Transverse colon (tissue), 4 donors: ENCODE results near the gene DARS1. TPM values are rescaled to one million over a fixed set of nuclear protein-coding genes. Genes with fewer than 3 reads are reported as not detected.

Experiments
- DNase-seq: peaks from one replicate; pipeline ENCODE4 v3.0.0-alpha.2; 2019
- H3K27ac ChIP-seq, 4 donors: fragments of 200-600 bp; sonication (generic); 2 replicates each; pipeline ENCODE4 v1.5.1; 2016 to 2018; ENCODE audit warnings: inconsistent platforms in 4 of 4
- H3K27me3 ChIP-seq: fragments of 200-600 bp; sonication (generic); 2 replicates; pipeline ENCODE4 v1.5.1; 2017; ENCODE audit warnings: inconsistent platforms
- H3K36me3 ChIP-seq, 4 donors: fragments of 200-600 bp; sonication (generic); 2 replicates each; pipeline ENCODE4 v1.5.1; 2017 to 2019; ENCODE audit warnings: inconsistent platforms in 4 of 4
- H3K4me1 ChIP-seq, 4 donors: fragments of 200-600 bp; sonication (generic); 2 replicates each; pipeline ENCODE4 v1.5.1; 2017 to 2020; ENCODE audit warnings: inconsistent platforms in 4 of 4
- H3K4me3 ChIP-seq, 4 donors: fragments of 200-600 bp; sonication (generic); 1 replicate in 1 of 4; 2 replicates in 3 of 4; pipeline versions ENCODE4 v1.5.1 to v1.6.1; 2017 to 2019; ENCODE audit warnings: inconsistent platforms in 4 of 4
- H3K9me3 ChIP-seq, 2 donors: fragments of 200-600 bp; sonication (generic); 2 replicates each; pipeline ENCODE4 v1.5.1; 2017 to 2019; ENCODE audit warnings: inconsistent platforms in 2 of 2
- EP300 ChIP-seq: sonication (generic); formaldehyde crosslinking; IDR thresholded peaks from one replicate; pipeline ENCODE4 v1.6.1; 2017; ENCODE audit warnings: antibody characterized with exemption, low read depth
- POLR2A ChIP-seq: fragments of 450-650 bp; IDR thresholded peaks from one replicate; pipeline ENCODE4 v1.6.1; 2016; ENCODE audit warnings: antibody characterized with exemption, mild to moderate bottlenecking, moderate library complexity
- POLR2AphosphoS5 ChIP-seq, 3 donors: sonication (generic); formaldehyde crosslinking; IDR thresholded peaks; one replicate each; pipeline ENCODE4 v1.6.1; 2016; ENCODE audit warnings: antibody characterized with exemption in 3 of 3
- WGBS, 2 donors: methylation state at CpG; one replicate each; pipeline ENCODE4 v1.1.5; 2018; ENCODE audit warnings: low coverage in 1 of 2; 5-methylcytosine and 5-hydroxymethylcytosine counted together
- in situ Hi-C, 4 donors: fragments of 200-750 bp; cut with MboI; loops; one replicate each; pipeline versions ENCODE4 v1.15.0 to v1.15.1; 2017; ENCODE audit warnings: low sequenced_read_pairs in 3 of 4, low pct_ligation_motif_present in 1 of 4, low pct_unique_long_range_greater_than_20kb in 1 of 4
- intact Hi-C: fragments of 100-400 bp; cut with DNase I; formaldehyde crosslinking; loops from one replicate; pipeline ENCODE4 v1.15.1; 2023; ENCODE audit warnings: low total_unique reads
- total RNA-seq, 4 donors: library from RNA; depleted of rRNA; stranded (reverse); fragments of >200 nt; gene quantifications; one replicate each; pipeline ENCODE4 v1.1.0, GENCODE V29; 2016
- TF ChIP-seq, protein P1 (sequence below), 5 experiments: fragments of 200-600 bp in 3 of 5; fragments of 450-650 bp in 2 of 5; sonication (generic) in 3 of 5; IDR thresholded peaks; 1 replicate in 2 of 5; 2 replicates in 3 of 5; pipeline ENCODE4 v1.5.1; 2016 to 2017; ENCODE audit warnings: antibody characterized with exemption in 5 of 5, inconsistent platforms in 3 of 5, mild to moderate bottlenecking in 2 of 5, moderate library complexity in 1 of 5

Gene DARS1
- total RNA-seq, 4 donors from 2014 or later: 20.5 to 42.3 (median 37.4) TPM

DNA sequence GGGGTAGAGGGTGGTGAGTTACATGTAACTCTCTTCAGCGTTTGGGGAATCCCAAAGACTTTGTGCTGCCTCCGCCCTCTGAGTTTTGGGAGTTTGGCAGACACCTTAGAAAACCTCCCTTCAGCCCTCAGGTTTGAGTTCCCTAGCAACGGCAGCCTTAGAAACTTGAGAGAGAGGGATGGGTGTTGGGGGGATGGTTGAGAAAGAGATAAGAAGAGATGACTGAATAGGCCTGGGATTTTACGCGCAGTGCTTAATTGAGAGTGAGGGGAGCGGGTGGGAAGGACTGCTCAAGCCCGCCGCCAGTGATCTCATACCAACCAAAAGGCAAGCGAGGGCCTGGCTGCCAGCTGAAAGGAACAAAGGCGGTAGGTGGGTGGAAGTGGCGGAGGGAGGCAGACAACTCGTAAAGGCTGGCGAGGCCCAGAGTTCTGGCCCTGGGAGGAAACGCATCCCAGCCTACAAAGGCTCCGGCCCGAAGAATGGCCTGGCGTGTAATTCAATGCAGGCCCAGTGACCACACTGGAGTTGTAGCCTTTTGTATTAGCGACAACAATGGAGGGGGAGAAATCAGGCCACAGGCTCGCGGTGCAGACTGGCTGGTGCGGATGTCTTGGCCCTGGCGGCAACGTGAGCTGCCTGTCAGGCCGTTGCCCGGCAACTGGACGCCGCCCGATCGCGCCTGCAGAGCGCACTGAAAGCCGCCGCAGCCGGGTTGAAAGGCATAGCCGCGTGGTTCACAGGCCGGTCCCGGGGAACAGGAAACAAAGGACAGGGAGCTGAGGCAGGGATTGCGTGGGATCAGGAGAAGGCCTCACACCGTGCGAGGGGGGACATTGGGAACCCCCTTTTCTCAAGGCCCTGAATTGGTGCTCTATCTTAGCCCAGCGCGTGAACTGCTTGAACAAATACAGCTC, 39.9 kb upstream of the DARS1 start:
- Histone ChIP-seq H3K9me3 (no peaks in the 10 kb centered on the region), H3K4me1 (peaks cover 0 to 7% (median 3%) of the 10 kb centered on the region in 4 donors), H3K4me3 (no peak overlapping the region), H3K36me3 (no peaks in the 10 kb centered on the region), H3K27ac (no peak overlapping the region), H3K27me3 (no peaks in the 10 kb centered on the region)
- peak; percentile 69 for DNase-seq
- TF ChIP-seq POLR2A (no peak), EP300 (no peak), POLR2AphosphoS5 (IDR thresholded peaks at IDR 0.05) (no peak)
- TF ChIP-seq, protein P1, sequence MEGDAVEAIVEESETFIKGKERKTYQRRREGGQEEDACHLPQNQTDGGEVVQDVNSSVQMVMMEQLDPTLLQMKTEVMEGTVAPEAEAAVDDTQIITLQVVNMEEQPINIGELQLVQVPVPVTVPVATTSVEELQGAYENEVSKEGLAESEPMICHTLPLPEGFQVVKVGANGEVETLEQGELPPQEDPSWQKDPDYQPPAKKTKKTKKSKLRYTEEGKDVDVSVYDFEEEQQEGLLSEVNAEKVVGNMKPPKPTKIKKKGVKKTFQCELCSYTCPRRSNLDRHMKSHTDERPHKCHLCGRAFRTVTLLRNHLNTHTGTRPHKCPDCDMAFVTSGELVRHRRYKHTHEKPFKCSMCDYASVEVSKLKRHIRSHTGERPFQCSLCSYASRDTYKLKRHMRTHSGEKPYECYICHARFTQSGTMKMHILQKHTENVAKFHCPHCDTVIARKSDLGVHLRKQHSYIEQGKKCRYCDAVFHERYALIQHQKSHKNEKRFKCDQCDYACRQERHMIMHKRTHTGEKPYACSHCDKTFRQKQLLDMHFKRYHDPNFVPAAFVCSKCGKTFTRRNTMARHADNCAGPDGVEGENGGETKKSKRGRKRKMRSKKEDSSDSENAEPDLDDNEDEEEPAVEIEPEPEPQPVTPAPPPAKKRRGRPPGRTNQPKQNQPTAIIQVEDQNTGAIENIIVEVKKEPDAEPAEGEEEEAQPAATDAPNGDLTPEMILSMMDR (IDR thresholded peaks at IDR 0.05): no peak
- intact Hi-C loops: no loop called here
- 54 to 68% methylated on average over 20 to 42 of the region's 43 CpGs for WGBS, 2 donors
- in situ Hi-C loops: no loop called here

DNA sequence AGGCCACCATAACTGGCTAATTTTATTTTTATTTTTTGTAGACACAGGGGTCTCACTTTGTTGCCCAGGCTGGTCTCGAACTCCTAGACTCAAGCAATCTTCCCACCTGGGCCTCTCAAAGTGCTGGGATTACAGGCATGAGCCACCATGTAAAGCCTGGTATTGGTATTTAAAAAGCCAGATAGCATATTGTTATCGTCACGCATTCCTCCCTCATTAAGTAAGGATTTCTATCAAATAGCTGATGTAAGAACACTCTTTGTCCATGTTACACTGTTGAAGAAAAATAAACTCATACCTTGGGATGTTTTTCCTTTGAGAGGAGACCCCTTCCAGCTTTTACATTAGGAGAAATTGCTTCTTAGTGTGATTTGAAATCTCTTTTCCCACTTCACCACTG, 39.2 kb upstream of the DARS1 start:
- H3K27me3 ChIP-seq: no peaks in the 10 kb centered on the region
- no peak for DNase-seq
- in situ Hi-C loops: no loop called here
- 97% methylated on average over 3 of the region's 3 CpGs for WGBS, 2 donors
- H3K27ac ChIP-seq: no peak overlapping the region
- no peak for TF ChIP-seq EP300
- TF ChIP-seq, protein P1 (IDR thresholded peaks at IDR 0.05): no peak
- no peak for TF ChIP-seq POLR2AphosphoS5 (IDR thresholded peaks at IDR 0.05)
- TF ChIP-seq POLR2A: no peak
- no peaks in the 10 kb centered on the region for H3K9me3 ChIP-seq
- no peak overlapping the region for H3K4me3 ChIP-seq
- intact Hi-C loops: no loop called here
- H3K36me3 ChIP-seq: no peaks in the 10 kb centered on the region
- peaks cover 0 to 7% (median 3%) of the 10 kb centered on the region in 4 donors for H3K4me1 ChIP-seq

DNA sequence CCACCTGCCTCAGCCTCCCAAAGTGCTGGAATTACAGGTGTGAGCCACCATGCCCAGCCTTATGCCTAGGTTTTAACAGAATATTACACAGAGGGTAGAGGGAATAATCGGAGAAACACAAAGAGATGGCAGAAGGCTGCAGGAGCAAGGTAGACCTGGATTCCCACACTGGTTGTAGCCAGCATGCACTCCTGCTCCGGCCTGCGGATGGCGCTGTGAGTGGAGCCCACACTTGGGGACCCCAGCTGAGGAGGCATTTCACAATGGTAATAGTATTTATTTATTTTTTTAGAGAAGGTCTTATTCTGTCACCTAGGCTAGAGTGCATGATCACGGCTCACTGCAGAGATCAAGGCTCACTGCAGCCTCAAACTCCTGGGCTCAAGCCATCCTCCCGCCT, 38.8 kb upstream of the DARS1 start:
- no peaks in the 10 kb centered on the region for H3K36me3 ChIP-seq
- intact Hi-C loops (no loop called here), in situ Hi-C loops (no loop called here)
- no peak overlapping the region for H3K4me3 ChIP-seq
- no peaks in the 10 kb centered on the region for H3K9me3 ChIP-seq
- no peak overlapping the region for H3K27ac ChIP-seq
- 98 to 100% methylated on average over 3 to 6 of the region's 6 CpGs for WGBS, 2 donors
- TF ChIP-seq POLR2AphosphoS5 (IDR thresholded peaks at IDR 0.05) (no peak), POLR2A (no peak), EP300 (no peak)
- TF ChIP-seq, protein P1 (IDR thresholded peaks at IDR 0.05): no peak
- no peaks in the 10 kb centered on the region for H3K27me3 ChIP-seq
- no peak for DNase-seq
- peaks cover 0 to 7% (median 3%) of the 10 kb centered on the region in 4 donors for H3K4me1 ChIP-seq

DNA sequence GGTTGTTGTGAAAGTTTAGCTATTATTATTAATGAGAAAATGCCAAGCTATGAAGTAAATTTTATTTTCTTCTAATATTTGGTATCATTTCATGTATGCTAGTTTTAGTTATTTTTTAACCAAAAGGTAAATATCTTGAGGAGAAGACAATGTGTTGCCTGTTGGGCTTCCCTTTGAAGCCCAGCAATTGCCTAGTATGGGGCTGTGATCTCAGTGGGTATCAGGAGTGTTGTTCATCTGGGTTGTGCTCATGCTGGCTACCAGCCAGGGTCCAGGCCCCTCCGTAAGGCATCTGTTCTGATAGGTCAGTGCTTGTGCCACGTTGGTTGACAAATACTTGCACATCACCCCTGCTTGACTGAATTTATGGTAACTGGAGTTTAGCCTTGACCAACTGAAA, 38.0 kb upstream of the DARS1 start:
- no peak for DNase-seq
- WGBS, 2 donors: 53% methylated on average over 2 of the region's 2 CpGs; no CpG with 5 or more reads in 1 of the 2 donors

More for the DNA sequence above, 38.0 kb upstream of the DARS1 start:
- no peaks in the 10 kb centered on the region for H3K27me3 ChIP-seq
- no peaks in the 10 kb centered on the region for H3K36me3 ChIP-seq
- in situ Hi-C loops (no loop called here), intact Hi-C loops (no loop called here)
- H3K4me1 ChIP-seq: peaks cover 0 to 7% (median 3%) of the 10 kb centered on the region in 4 donors
- no peak overlapping the region for H3K4me3 ChIP-seq
- H3K9me3 ChIP-seq: no peaks in the 10 kb centered on the region
- TF ChIP-seq POLR2A: no peak
- TF ChIP-seq, protein P1 (IDR thresholded peaks at IDR 0.05): no peak
- TF ChIP-seq POLR2AphosphoS5 (IDR thresholded peaks at IDR 0.05): no peak
- TF ChIP-seq EP300: no peak
- H3K27ac ChIP-seq: no peak overlapping the region
